ENCODE results near the gene MAPK8.

The MAPK8 gene

DNA sequence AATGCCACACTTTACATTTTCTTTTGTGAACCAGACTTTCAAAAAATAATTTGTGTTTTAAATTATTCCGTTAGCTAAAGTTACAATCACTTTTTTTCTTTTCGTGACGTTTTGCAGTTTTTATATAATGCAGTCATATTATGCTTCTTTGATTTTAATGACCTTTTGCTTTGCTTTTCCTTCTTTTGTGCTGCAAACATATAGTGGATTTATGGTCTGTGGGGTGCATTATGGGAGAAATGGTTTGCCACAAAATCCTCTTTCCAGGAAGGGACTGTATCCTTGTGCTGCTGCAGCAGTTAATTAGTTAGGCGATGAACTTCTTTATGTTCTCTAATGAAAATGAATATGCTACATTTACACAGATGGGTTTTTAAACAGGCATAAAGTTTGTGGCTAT lies 117.4 kb downstream of the MAPK8 start:
- H3K9me3 ChIP-seq, result no peaks in the 10 kb centered on the region
- no peaks in the 10 kb centered on the region; the same call in 1 of the 2 replicates for H3K36me3 ChIP-seq
- no peaks in the 10 kb centered on the region for H3K4me1 ChIP-seq
- no peak overlapping the region for H3K4me3 ChIP-seq (ENCODE audit: low read depth, low read length)
- H3K27me3 ChIP-seq, result no peaks in the 10 kb centered on the region
- DNase-seq, result no peak
- no peak for TF ChIP-seq CTCF (IDR thresholded peaks at IDR 0.05; ENCODE audit: low read depth, low read length)

DNA sequence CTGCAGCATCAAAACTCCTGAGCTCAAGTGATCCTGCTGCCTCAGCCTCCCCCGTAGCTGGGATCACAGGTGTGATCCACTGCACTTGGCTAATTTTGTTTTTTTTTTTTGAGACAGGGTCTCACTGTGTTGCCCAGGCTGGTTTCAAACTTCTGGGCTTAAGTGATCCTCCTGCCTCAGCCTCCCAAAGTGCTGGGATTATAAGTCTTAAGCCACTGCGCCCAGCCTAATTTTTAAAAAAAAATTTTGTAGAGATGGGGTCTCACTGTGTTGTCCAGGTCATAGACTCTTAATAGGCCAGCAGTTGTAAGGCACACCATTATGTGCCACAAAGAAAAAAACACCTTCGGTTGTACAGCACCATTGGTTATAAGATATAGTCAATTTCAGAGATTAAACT lies 122.4 kb downstream of the MAPK8 start:
- no peak for DNase-seq
- no peaks in the 10 kb centered on the region for H3K36me3 ChIP-seq

DNA sequence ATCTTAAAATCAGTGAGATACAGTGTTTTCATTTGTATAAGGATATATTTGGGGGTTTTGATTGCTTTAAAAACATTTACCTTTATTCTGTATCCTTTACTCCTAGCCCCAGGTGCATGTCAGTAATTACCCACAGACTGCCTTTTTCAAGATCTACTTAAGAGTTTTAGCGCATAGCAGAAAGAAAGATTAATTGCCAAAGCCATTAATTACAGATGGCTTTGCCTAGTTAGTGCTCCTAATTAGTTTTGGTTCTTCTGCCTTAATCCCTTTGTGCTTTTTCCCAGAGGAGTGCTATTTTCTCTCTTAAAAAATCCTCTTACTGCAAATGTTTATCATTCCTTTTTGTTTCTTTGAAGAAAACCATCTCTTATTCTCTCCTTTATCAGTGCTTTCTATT lies 122.8 kb downstream of the MAPK8 start:
- H3K9me3 ChIP-seq, result no peaks in the 10 kb centered on the region
- H3K36me3 ChIP-seq, result no peaks in the 10 kb centered on the region
- TF ChIP-seq CTCF (IDR thresholded peaks at IDR 0.05; ENCODE audit: low read depth, low read length), result no peak
- H3K4me1 ChIP-seq, result no peaks in the 10 kb centered on the region
- H3K4me3 ChIP-seq (ENCODE audit: low read depth, low read length), result no peak overlapping the region
- no peaks in the 10 kb centered on the region for H3K27me3 ChIP-seq
- no peak for DNase-seq

More for the DNA sequence above, 122.4 kb downstream of the MAPK8 start:
- TF ChIP-seq CTCF (IDR thresholded peaks at IDR 0.05; ENCODE audit: low read depth, low read length), result no peak
- Histone ChIP-seq H3K27me3 (no peaks in the 10 kb centered on the region), H3K4me1 (no peaks in the 10 kb centered on the region), H3K9me3 (no peaks in the 10 kb centered on the region), H3K4me3 (ENCODE audit: low read depth, low read length) (no peak overlapping the region)

DNA sequence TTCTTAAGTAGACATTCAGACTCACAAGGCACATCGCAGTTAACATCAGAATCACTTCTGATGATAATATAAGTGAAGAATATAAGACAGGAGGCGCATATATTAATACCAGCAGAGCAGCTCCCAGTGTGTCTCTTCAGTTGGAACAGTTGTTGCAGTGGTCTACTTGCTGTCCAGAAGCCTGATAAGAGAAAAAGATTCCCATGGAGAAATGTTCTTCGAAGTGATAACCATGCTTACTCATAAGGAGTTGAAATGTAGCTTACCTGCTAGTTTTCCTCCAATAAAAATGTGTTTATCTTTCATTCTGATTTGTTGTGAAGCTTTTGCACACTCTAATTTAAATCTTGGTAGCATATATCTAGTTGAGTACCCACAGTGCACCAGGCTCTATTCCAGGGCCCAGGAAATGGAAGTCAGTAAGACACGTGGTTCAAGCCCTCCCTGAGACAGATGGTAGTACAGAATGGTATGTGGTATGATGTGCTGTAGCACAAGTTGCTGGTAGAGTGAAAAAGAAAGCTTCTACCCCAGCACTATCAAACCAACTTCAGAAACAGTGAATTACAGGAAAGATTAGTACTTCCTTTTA lies 124.0 kb downstream of the MAPK8 start:
- DNase-seq, result no peak
- no peak for TF ChIP-seq CTCF (IDR thresholded peaks at IDR 0.05; ENCODE audit: low read depth, low read length)
- Histone ChIP-seq H3K4me3 (ENCODE audit: low read depth, low read length) (no peak overlapping the region), H3K4me1 (no peaks in the 10 kb centered on the region), H3K36me3 (no peaks in the 10 kb centered on the region), H3K9me3 (no peaks in the 10 kb centered on the region), H3K27me3 (no peaks in the 10 kb centered on the region)

- no peaks in the 10 kb centered on the region for H3K4me1 ChIP-seq
- no peaks in the 10 kb centered on the region for H3K36me3 ChIP-seq
- TF ChIP-seq CTCF (IDR thresholded peaks at IDR 0.05; ENCODE audit: low read depth, low read length), result no peak
- no peaks in the 10 kb centered on the region for H3K27me3 ChIP-seq
- no peak overlapping the region for H3K4me3 ChIP-seq (ENCODE audit: low read depth, low read length)
- DNase-seq, result no peak
- H3K9me3 ChIP-seq, result no peaks in the 10 kb centered on the region
Measured at GRCh38 chr10:48431871-48432270, 125.4 kb downstream of the MAPK8 start.

GRCh38 chr10:48437546-48437945 lies 131.1 kb downstream of the MAPK8 start:
- Histone ChIP-seq H3K9me3 (no peaks in the 10 kb centered on the region), H3K27me3 (no peaks in the 10 kb centered on the region), H3K4me1 (no peaks in the 10 kb centered on the region), H3K36me3 (no peaks in the 10 kb centered on the region; the same call in 1 of the 2 replicates), H3K4me3 (ENCODE audit: low read depth, low read length) (no peak overlapping the region)
- no peak for TF ChIP-seq CTCF (IDR thresholded peaks at IDR 0.05; ENCODE audit: low read depth, low read length)
- no peak for DNase-seq

Measured in BE2C (cell line).